Activated CD4-positive, alpha-beta T cell treated with anti-CD3 and anti-CD28 coated beads for 36 hours (primary cell): ENCODE measurements around the gene JMJD8. TPM values are rescaled to one million over a fixed set of nuclear protein-coding genes. Genes with fewer than 3 reads are reported as not detected.

Experiments used
- ATAC-seq: fragments of 200-7000 bp; cut with Tn5 transposase; one replicate; pipeline ENCODE4 v1.10.0; 2021; ENCODE audit warnings: mild to moderate bottlenecking, moderate library complexity
- CTCF ChIA-PET: fragments of 350-600 bp; sonication (Branson Sonifier 250); formaldehyde crosslinking; loops from one replicate; lab custom pipeline; 2021; ENCODE audit warnings: antibody characterized with exemption; lab: Charles Lee
- POLR2A ChIA-PET: fragments of 350-600 bp; sonication (Branson Sonifier 250); formaldehyde crosslinking; loops from one replicate; lab custom pipeline; 2021; ENCODE audit warnings: antibody characterized with exemption, inconsistent platforms; lab: Charles Lee
- DNase-seq: peaks from one replicate; pipeline ENCODE4 v3.0.0-alpha.2; 2020
- H3K27ac Mint-ChIP-seq: one replicate; pipeline ENCODE4 v1.8.0; 2021; ENCODE audit warnings: mixed read lengths
- H3K27me3 Mint-ChIP-seq: one replicate; pipeline ENCODE4 v1.8.0; 2021; ENCODE audit warnings: mixed read lengths
- H3K36me3 Mint-ChIP-seq: one replicate; pipeline ENCODE4 v1.8.0; 2021; ENCODE audit warnings: low read depth, mixed read lengths
- H3K4me1 Mint-ChIP-seq: one replicate; pipeline ENCODE4 v1.8.0; 2021; ENCODE audit warnings: mixed read lengths
- H3K4me3 Mint-ChIP-seq: one replicate; pipeline ENCODE4 v1.8.0; 2021; ENCODE audit warnings: mild to moderate bottlenecking, moderate library complexity, mixed read lengths
- H3K9me3 Mint-ChIP-seq: one replicate; pipeline ENCODE4 v1.8.0; 2021; ENCODE audit warnings: low read depth, mixed read lengths
- intact Hi-C, 2 experiments: fragments of 100-400 bp; cut with DNase I in 1 of 2; cut with micrococcal nuclease in 1 of 2; formaldehyde crosslinking; loops; one replicate each; pipeline versions ENCODE4 v1.14.2 to v1.15.1; 2022 to 2024; cut with DNase I, micrococcal nuclease
- total RNA-seq, 2 experiments: library from RNA; stranded (reverse); gene quantifications; one replicate each; pipeline ENCODE4 v1.2.3, GENCODE V29; 2021

Gene JMJD8
- 10 to 100 TPM; 26.1 to 31.4 TPM for total RNA-seq

- Mint-ChIP-seq H3K4me3 (peak within 1 kb of the TSS; percentile 76), H3K4me1 (peaks cover 40% of the 10 kb centered on the region), H3K27ac (peak within 1 kb of the TSS; percentile 58), H3K9me3 (no peaks in the 10 kb centered on the region), H3K36me3 (peaks cover 32% of the 10 kb centered on the region), H3K27me3 (no peaks in the 10 kb centered on the region)
- intact Hi-C loops, result loop anchor here (1.0 to 5.0 kb wide), 13 partner anchors 15 to 1088 kb away; partner anchors contain the start of genes ANTKMT (in 2 of the 2), METTL26 (in 2 of the 2), CAPN15 (in 1 of the 2) and CHTF18 (in 1 of the 2)
- ATAC-seq (peak; percentile 80), DNase-seq (peak; percentile 99)
- POLR2A ChIA-PET, result no interaction called here
- CTCF ChIA-PET, result interaction anchor here (0.6 to 1.0 kb wide), 2 partner anchors 28 to 259 kb away, joined by 3 to 4 read pairs; partner anchors contain the start of gene RAB11FIP3
Measured at GRCh38 chr16:684071-684794, at the start of gene JMJD8. JMJD8 (minus strand) TSS chr16:684334; CDS start chr16:684319, 15 bp downstream.

- no peak overlapping the region for H3K27ac Mint-ChIP-seq
- no peaks in the 10 kb centered on the region for H3K9me3 Mint-ChIP-seq
- no peaks in the 10 kb centered on the region for H3K27me3 Mint-ChIP-seq
- H3K4me1 Mint-ChIP-seq, result peaks cover 20% of the 10 kb centered on the region
- peak; percentile 57 for DNase-seq
- ChIA-PET CTCF (interaction anchor here (0.5 to 1.1 kb wide), 2 partner anchors 11 to 280 kb away, joined by 3 to 4 read pairs; no protein-coding TSS in a partner anchor), POLR2A (no interaction called here)
- peaks cover 27% of the 10 kb centered on the region for H3K36me3 Mint-ChIP-seq
- no peak for ATAC-seq
- intact Hi-C loops, result loop anchor here in 1 of 2 experiments (5.0 kb wide), 1 partner anchor 579 kb away; no protein-coding TSS in a partner anchor
- no peak overlapping the region for H3K4me3 Mint-ChIP-seq
Measured at GRCh38 chr16:733382-734207, 49.5 kb upstream of the JMJD8 start.

- POLR2A ChIA-PET, result no interaction called here
- H3K4me3 Mint-ChIP-seq, result no peak overlapping the region
- no peaks in the 10 kb centered on the region for H3K9me3 Mint-ChIP-seq
- peaks cover 25% of the 10 kb centered on the region for H3K36me3 Mint-ChIP-seq
- no peak overlapping the region for H3K27ac Mint-ChIP-seq
- DNase-seq, result peak; percentile 27
- ATAC-seq, result no peak
- CTCF ChIA-PET, result interaction anchor here (0.5 to 1.1 kb wide), 2 partner anchors 10 to 279 kb away, joined by 3 to 4 read pairs; no protein-coding TSS in a partner anchor
- no peaks in the 10 kb centered on the region for H3K27me3 Mint-ChIP-seq
- intact Hi-C loops, result loop anchor here in 1 of 2 experiments (5.0 kb wide), 1 partner anchor 579 kb away; no protein-coding TSS in a partner anchor
- peaks cover 20% of the 10 kb centered on the region for H3K4me1 Mint-ChIP-seq
Measured at GRCh38 chr16:732936-733335, 48.8 kb upstream of the JMJD8 start.

GRCh38 chr16:732332-732731 is 48.2 kb upstream of the JMJD8 start:
- ATAC-seq (no peak), DNase-seq (no peak)
- no peaks in the 10 kb centered on the region for H3K27me3 Mint-ChIP-seq
- no peak overlapping the region for H3K4me3 Mint-ChIP-seq
- H3K27ac Mint-ChIP-seq, result no peak overlapping the region
- ChIA-PET CTCF (interaction anchor here (0.9 to 1.1 kb wide), 2 partner anchors 9 to 20 kb away, joined by 3 to 4 read pairs; no protein-coding TSS in a partner anchor), POLR2A (no interaction called here)
- peaks cover 22% of the 10 kb centered on the region for H3K36me3 Mint-ChIP-seq
- H3K9me3 Mint-ChIP-seq, result no peaks in the 10 kb centered on the region
- intact Hi-C loops, result loop anchor here in 1 of 2 experiments (5.0 kb wide), 1 partner anchor 580 kb away; no protein-coding TSS in a partner anchor
- H3K4me1 Mint-ChIP-seq, result peaks cover 17% of the 10 kb centered on the region

- ChIA-PET CTCF (interaction anchor here (0.6 to 1.7 kb wide), 2 partner anchors 10 to 1862 kb away, joined by 3 to 7 read pairs; partner anchors contain the start of gene ANTKMT), POLR2A (no interaction called here)
- no peak overlapping the region for H3K4me3 Mint-ChIP-seq
- H3K9me3 Mint-ChIP-seq, result no peaks in the 10 kb centered on the region
- no peak overlapping the region for H3K27ac Mint-ChIP-seq
- ATAC-seq (no peak), DNase-seq (no peak)
- H3K36me3 Mint-ChIP-seq, result peaks cover 17% of the 10 kb centered on the region
- intact Hi-C loops, result loop anchor here in 1 of 2 experiments (5.0 kb wide), 1 partner anchor 581 kb away; no protein-coding TSS in a partner anchor
- no peaks in the 10 kb centered on the region for H3K27me3 Mint-ChIP-seq
- peaks cover 10% of the 10 kb centered on the region for H3K4me1 Mint-ChIP-seq
Measured at GRCh38 chr16:730666-731509, 46.8 kb upstream of the JMJD8 start.

- POLR2A ChIA-PET, result no interaction called here
- no peaks in the 10 kb centered on the region for H3K27me3 Mint-ChIP-seq
- intact Hi-C loops, result loop anchor here in 1 of 2 experiments (5.0 kb wide), 1 partner anchor 582 kb away; no protein-coding TSS in a partner anchor
Measured at GRCh38 chr16:729768-730665, 45.9 kb upstream of the JMJD8 start.

GRCh38 chr16:728890-729744 is 45.0 kb upstream of the JMJD8 start:
- no peaks in the 10 kb centered on the region for H3K27me3 Mint-ChIP-seq
- no peaks in the 10 kb centered on the region for H3K9me3 Mint-ChIP-seq
- DNase-seq, result no peak
- ChIA-PET POLR2A (no interaction called here), CTCF (interaction anchor here (0.6 to 1.7 kb wide), 4 partner anchors 8 to 785 kb away, joined by 3 to 7 read pairs (median 3); partner anchors contain the start of genes ANTKMT and SOX8)
- H3K4me1 Mint-ChIP-seq, result peaks cover 3% of the 10 kb centered on the region
- peaks cover 8% of the 10 kb centered on the region for H3K36me3 Mint-ChIP-seq
- intact Hi-C loops, result loop anchor here in 1 of 2 experiments (1.0 kb wide), 1 partner anchor 34 kb away; no protein-coding TSS in a partner anchor
- ATAC-seq, result no peak
- H3K27ac Mint-ChIP-seq, result no peak overlapping the region
- H3K4me3 Mint-ChIP-seq, result peak overlapping the region; percentile 44

More at GRCh38 chr16:729768-730665, 45.9 kb upstream of the JMJD8 start:
- Mint-ChIP-seq H3K27ac (no peak overlapping the region), H3K4me1 (peaks cover 4% of the 10 kb centered on the region), H3K4me3 (no peak overlapping the region), H3K36me3 (peaks cover 13% of the 10 kb centered on the region), H3K9me3 (no peaks in the 10 kb centered on the region)
- ATAC-seq (no peak), DNase-seq (no peak)
- CTCF ChIA-PET, result interaction anchor here (0.6 to 1.7 kb wide), 4 partner anchors 9 to 1863 kb away, joined by 3 to 7 read pairs (median 3); partner anchors contain the start of gene ANTKMT

- Mint-ChIP-seq H3K9me3 (no peaks in the 10 kb centered on the region), H3K4me1 (peaks cover 3% of the 10 kb centered on the region), H3K27ac (no peak overlapping the region), H3K4me3 (peak overlapping the region; percentile 44), H3K36me3 (peaks cover 6% of the 10 kb centered on the region), H3K27me3 (no peaks in the 10 kb centered on the region)
- intact Hi-C loops, result loop anchor here in 1 of 2 experiments (1.0 kb wide), 1 partner anchor 33 kb away; no protein-coding TSS in a partner anchor
- ChIA-PET POLR2A (no interaction called here), CTCF (interaction anchor here (0.8 to 1.2 kb wide), 2 partner anchors 16 to 253 kb away, joined by 3 to 4 read pairs; partner anchors contain the start of gene SOX8)
- DNase-seq, result peak; percentile 74
- ATAC-seq, result peak; percentile 70
Measured at GRCh38 chr16:728131-728889, 44.2 kb upstream of the JMJD8 start.
